ENCODE results near the gene EP400. TPM values are rescaled to one million over a fixed set of nuclear protein-coding genes. Genes with fewer than 3 reads are reported as not detected.

EP400 gene
- total RNA-seq, 1 donor from 2014 or later, result 43.1 TPM

GRCh38 chr12:132111654-132112304, 162.0 kb downstream of the EP400 start:
- DNase-seq (ENCODE audit: extremely low read depth, low read depth, low spot score), result no peak

- DNase-seq (ENCODE audit: extremely low read depth, low read depth, low spot score), result no peak
These were observed 164.9 kb downstream of the EP400 start for GRCh38 chr12:132114667-132115066.

- DNase-seq (ENCODE audit: extremely low read depth, low read depth, low spot score), result no peak
These were observed 165.8 kb downstream of the EP400 start for GRCh38 chr12:132115500-132115899.

GRCh38 chr12:132116709-132117557, 167.2 kb downstream of the EP400 start:
- DNase-seq (ENCODE audit: extremely low read depth, low read depth, low spot score), result no peak

GRCh38 chr12:132117558-132117875, 167.8 kb downstream of the EP400 start:
- no peak for DNase-seq (ENCODE audit: extremely low read depth, low read depth, low spot score)

GRCh38 chr12:132118876-132119275, 169.1 kb downstream of the EP400 start:
- no peak for DNase-seq (ENCODE audit: extremely low read depth, low read depth, low spot score)

GRCh38 chr12:132121283-132121682, 171.5 kb downstream of the EP400 start:
- DNase-seq (ENCODE audit: extremely low read depth, low read depth, low spot score), result no peak

- no peak for DNase-seq (ENCODE audit: extremely low read depth, low read depth, low spot score)
These were observed 174.4 kb downstream of the EP400 start for GRCh38 chr12:132123970-132124765.

GRCh38 chr12:132124766-132125425, 175.2 kb downstream of the EP400 start:
- DNase-seq (ENCODE audit: extremely low read depth, low read depth, low spot score), result no peak

GRCh38 chr12:132125736-132126135, 176.0 kb downstream of the EP400 start:
- no peak for DNase-seq (ENCODE audit: extremely low read depth, low read depth, low spot score)

- no peak for DNase-seq (ENCODE audit: extremely low read depth, low read depth, low spot score)
These were observed 177.3 kb downstream of the EP400 start for GRCh38 chr12:132127041-132127440.

- no peak for DNase-seq (ENCODE audit: extremely low read depth, low read depth, low spot score)
These were observed 179.3 kb downstream of the EP400 start for GRCh38 chr12:132129007-132129406.

GRCh38 chr12:132130690-132131089, 180.9 kb downstream of the EP400 start:
- DNase-seq (ENCODE audit: extremely low read depth, low read depth, low spot score), result no peak

Other genes with a start within 250 kb of the EP400 start
- gene SFSWAP, start 238.9 kb upstream of the EP400 start, total RNA-seq, result 17.1 and 33.1 TPM in 2 replicates
- 24.3 and 26.6 TPM in 2 replicates for gene MMP17, start 121.5 kb upstream of the EP400 start, total RNA-seq
- 17.6 and 21.9 TPM in 2 replicates for gene ULK1, start 55.3 kb upstream of the EP400 start, total RNA-seq
- gene PUS1, start 20.7 kb upstream of the EP400 start, total RNA-seq, result 20.0 and 25.4 TPM in 2 replicates
- gene DDX51, start 194.4 kb downstream of the EP400 start, total RNA-seq, result 9.9 and 16.0 TPM in 2 replicates
- 22.0 and 23.2 TPM in 2 replicates for gene NOC4L, start 194.5 kb downstream of the EP400 start, total RNA-seq

Data from glomerular endothelial cell (primary cell).